Esophagus muscularis mucosa (tissue), 3 donors: ENCODE data around the gene AQP6.

Source experiments
- POLR2A ChIP-seq: fragments of 450-650 bp; IDR thresholded peaks from one replicate; pipeline ENCODE4 v1.6.1; 2017; ENCODE audit warnings: antibody characterized with exemption, moderate library complexity, mild to moderate bottlenecking, low read depth
- POLR2AphosphoS5 ChIP-seq, 2 donors: sonication (generic); formaldehyde crosslinking; IDR thresholded peaks; one replicate each; pipeline ENCODE4 v1.6.1; 2017; ENCODE audit warnings: antibody characterized with exemption in 2 of 2
- TF ChIP-seq, protein P1 (sequence below), 3 experiments: fragments of 200-600 bp in 2 of 3; fragments of 450-650 bp in 1 of 3; sonication (generic) in 2 of 3; IDR thresholded peaks; one replicate each; pipeline ENCODE4 v1.5.1; 2017 to 2019; ENCODE audit warnings: antibody characterized with exemption in 3 of 3, mild to moderate bottlenecking in 2 of 3, moderate library complexity in 1 of 3

DNA sequence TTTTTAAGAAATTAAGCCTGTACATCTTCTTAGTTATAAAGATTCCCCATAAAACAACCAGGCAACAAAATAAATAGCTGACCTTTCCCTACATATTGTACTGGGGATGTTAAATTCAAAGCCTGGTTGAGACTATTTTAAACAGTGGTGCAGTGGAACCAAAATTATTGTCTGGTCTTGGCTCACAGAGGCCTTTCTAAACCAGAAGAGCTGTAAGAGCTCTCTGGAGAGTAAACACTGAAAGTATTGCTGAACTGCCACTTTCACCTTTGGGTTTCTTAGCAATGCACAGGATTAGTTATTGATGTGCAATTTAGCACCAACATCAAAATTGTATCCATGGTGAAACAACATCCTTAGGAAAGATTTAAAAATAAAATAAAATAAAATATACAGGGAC lies 31.9 kb downstream of the AQP6 start:
- TF ChIP-seq POLR2A (no peak), POLR2AphosphoS5 (IDR thresholded peaks at IDR 0.05) (no peak)
- TF ChIP-seq, protein P1, sequence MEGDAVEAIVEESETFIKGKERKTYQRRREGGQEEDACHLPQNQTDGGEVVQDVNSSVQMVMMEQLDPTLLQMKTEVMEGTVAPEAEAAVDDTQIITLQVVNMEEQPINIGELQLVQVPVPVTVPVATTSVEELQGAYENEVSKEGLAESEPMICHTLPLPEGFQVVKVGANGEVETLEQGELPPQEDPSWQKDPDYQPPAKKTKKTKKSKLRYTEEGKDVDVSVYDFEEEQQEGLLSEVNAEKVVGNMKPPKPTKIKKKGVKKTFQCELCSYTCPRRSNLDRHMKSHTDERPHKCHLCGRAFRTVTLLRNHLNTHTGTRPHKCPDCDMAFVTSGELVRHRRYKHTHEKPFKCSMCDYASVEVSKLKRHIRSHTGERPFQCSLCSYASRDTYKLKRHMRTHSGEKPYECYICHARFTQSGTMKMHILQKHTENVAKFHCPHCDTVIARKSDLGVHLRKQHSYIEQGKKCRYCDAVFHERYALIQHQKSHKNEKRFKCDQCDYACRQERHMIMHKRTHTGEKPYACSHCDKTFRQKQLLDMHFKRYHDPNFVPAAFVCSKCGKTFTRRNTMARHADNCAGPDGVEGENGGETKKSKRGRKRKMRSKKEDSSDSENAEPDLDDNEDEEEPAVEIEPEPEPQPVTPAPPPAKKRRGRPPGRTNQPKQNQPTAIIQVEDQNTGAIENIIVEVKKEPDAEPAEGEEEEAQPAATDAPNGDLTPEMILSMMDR (IDR thresholded peaks at IDR 0.05): no peak
